IMR-90 (cell line): ENCODE data around the gene AP3D1.

Experiments used
- RAD21 ChIP-seq: IDR thresholded peaks from 2 replicates; pipeline ENCODE4 v1.6.1; 2012; ENCODE audit warnings: low read length, improper control_type of control experiment
- TF ChIP-seq, protein P1 (sequence below): conservative IDR thresholded peaks from 2 replicates; pipeline ENCODE4 v1.5.1; 2012; ENCODE audit warnings: mild to moderate bottlenecking, low read depth, low read length, improper control_type of control experiment

DNA sequence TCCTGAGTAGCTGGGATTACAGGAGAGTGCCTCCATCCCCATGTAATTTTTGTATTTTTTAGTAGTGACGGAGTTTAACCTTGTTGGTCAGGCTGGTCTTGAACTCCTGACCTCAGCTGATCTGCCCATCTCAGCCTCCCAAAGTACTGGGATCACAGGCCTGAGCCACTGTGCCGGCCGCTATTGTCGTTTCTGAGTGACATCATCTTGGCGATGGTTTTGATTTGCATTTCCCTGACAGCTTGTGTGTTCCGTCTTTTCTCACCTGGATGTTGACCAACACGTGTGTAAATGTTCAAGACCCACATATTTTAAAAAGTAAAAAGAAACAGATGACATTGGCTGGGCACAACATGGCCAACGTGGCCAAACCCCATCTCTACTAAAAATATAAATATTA, 87.5 kb downstream of the AP3D1 start:
- TF ChIP-seq, protein P1, sequence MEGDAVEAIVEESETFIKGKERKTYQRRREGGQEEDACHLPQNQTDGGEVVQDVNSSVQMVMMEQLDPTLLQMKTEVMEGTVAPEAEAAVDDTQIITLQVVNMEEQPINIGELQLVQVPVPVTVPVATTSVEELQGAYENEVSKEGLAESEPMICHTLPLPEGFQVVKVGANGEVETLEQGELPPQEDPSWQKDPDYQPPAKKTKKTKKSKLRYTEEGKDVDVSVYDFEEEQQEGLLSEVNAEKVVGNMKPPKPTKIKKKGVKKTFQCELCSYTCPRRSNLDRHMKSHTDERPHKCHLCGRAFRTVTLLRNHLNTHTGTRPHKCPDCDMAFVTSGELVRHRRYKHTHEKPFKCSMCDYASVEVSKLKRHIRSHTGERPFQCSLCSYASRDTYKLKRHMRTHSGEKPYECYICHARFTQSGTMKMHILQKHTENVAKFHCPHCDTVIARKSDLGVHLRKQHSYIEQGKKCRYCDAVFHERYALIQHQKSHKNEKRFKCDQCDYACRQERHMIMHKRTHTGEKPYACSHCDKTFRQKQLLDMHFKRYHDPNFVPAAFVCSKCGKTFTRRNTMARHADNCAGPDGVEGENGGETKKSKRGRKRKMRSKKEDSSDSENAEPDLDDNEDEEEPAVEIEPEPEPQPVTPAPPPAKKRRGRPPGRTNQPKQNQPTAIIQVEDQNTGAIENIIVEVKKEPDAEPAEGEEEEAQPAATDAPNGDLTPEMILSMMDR: no peak
- no peak for TF ChIP-seq RAD21
